ENCODE data around the gene SPOCK1.

Gene SPOCK1

GRCh38 chr5:137034213-137034612 is 464.9 kb downstream of the SPOCK1 start:
- H3K4me1 ChIP-seq (ENCODE audit: control insufficient read depth in 5 of 5, insufficient read depth in 5 of 5, low read length in 5 of 5), result no peaks in the 10 kb centered on the region
- no peak overlapping the region for H3K27ac ChIP-seq (ENCODE audit: low read depth, low read length)
- H3K36me3 ChIP-seq (ENCODE audit: control insufficient read depth in 5 of 5, insufficient read depth in 5 of 5, low read length in 5 of 5), result no peaks in the 10 kb centered on the region
- no peaks in the 10 kb centered on the region for H3K9me3 ChIP-seq (ENCODE audit: control insufficient read depth in 5 of 5, low read length in 5 of 5)
- no peak overlapping the region for H3K9ac ChIP-seq (ENCODE audit: low read length in 5 of 5)
- no peak overlapping the region for H3K4me3 ChIP-seq (ENCODE audit: low read depth in 1 of 5, low read length in 5 of 5)
- H3K27me3 ChIP-seq (ENCODE audit: control insufficient read depth in 5 of 5, insufficient read depth in 4 of 5, low read length in 5 of 5), result peaks cover 0 to 5% (median 0%) of the 10 kb centered on the region in 5 donors

- H3K36me3 ChIP-seq (ENCODE audit: control insufficient read depth in 5 of 5, insufficient read depth in 5 of 5, low read length in 5 of 5), result no peaks in the 10 kb centered on the region
- H3K9ac ChIP-seq (ENCODE audit: low read length in 5 of 5), result no peak overlapping the region
- H3K27ac ChIP-seq (ENCODE audit: low read depth, low read length), result no peak overlapping the region
- H3K9me3 ChIP-seq (ENCODE audit: control insufficient read depth in 5 of 5, low read length in 5 of 5), result no peaks in the 10 kb centered on the region
- no peak overlapping the region for H3K4me3 ChIP-seq (ENCODE audit: low read depth in 1 of 5, low read length in 5 of 5)
- no peaks in the 10 kb centered on the region for H3K4me1 ChIP-seq (ENCODE audit: control insufficient read depth in 5 of 5, insufficient read depth in 5 of 5, low read length in 5 of 5)
- H3K27me3 ChIP-seq (ENCODE audit: control insufficient read depth in 5 of 5, insufficient read depth in 4 of 5, low read length in 5 of 5), result peaks cover 0 to 5% (median 0%) of the 10 kb centered on the region in 5 donors
These were observed 466.2 kb downstream of the SPOCK1 start for GRCh38 chr5:137032929-137033328.

- H3K4me3 ChIP-seq (ENCODE audit: low read depth in 1 of 5, low read length in 5 of 5), result no peak overlapping the region
- no peaks in the 10 kb centered on the region for H3K9me3 ChIP-seq (ENCODE audit: control insufficient read depth in 5 of 5, low read length in 5 of 5)
- H3K27ac ChIP-seq (ENCODE audit: low read depth, low read length), result no peak overlapping the region
- peaks cover 0 to 3% (median 0%) of the 10 kb centered on the region in 5 donors for H3K27me3 ChIP-seq (ENCODE audit: control insufficient read depth in 5 of 5, insufficient read depth in 4 of 5, low read length in 5 of 5)
- no peak overlapping the region for H3K9ac ChIP-seq (ENCODE audit: low read length in 5 of 5)
- no peaks in the 10 kb centered on the region for H3K4me1 ChIP-seq (ENCODE audit: control insufficient read depth in 5 of 5, insufficient read depth in 5 of 5, low read length in 5 of 5)
- H3K36me3 ChIP-seq (ENCODE audit: control insufficient read depth in 5 of 5, insufficient read depth in 5 of 5, low read length in 5 of 5), result no peaks in the 10 kb centered on the region
These were observed 471.4 kb downstream of the SPOCK1 start for GRCh38 chr5:137027758-137028157.

GRCh38 chr5:137026296-137026695 is 472.8 kb downstream of the SPOCK1 start:
- H3K9ac ChIP-seq (ENCODE audit: low read length in 5 of 5), result no peak overlapping the region
- H3K27ac ChIP-seq (ENCODE audit: low read depth, low read length), result no peak overlapping the region
- no peak overlapping the region for H3K4me3 ChIP-seq (ENCODE audit: low read depth in 1 of 5, low read length in 5 of 5)
- H3K9me3 ChIP-seq (ENCODE audit: control insufficient read depth in 5 of 5, low read length in 5 of 5), result no peaks in the 10 kb centered on the region
- H3K36me3 ChIP-seq (ENCODE audit: control insufficient read depth in 5 of 5, insufficient read depth in 5 of 5, low read length in 5 of 5), result no peaks in the 10 kb centered on the region
- H3K27me3 ChIP-seq (ENCODE audit: control insufficient read depth in 5 of 5, insufficient read depth in 4 of 5, low read length in 5 of 5), result peaks cover 0 to 3% (median 0%) of the 10 kb centered on the region in 5 donors
- H3K4me1 ChIP-seq (ENCODE audit: control insufficient read depth in 5 of 5, insufficient read depth in 5 of 5, low read length in 5 of 5), result peaks cover 0 to 8% (median 0%) of the 10 kb centered on the region in 5 donors

- H3K9ac ChIP-seq (ENCODE audit: low read length in 5 of 5), result no peak overlapping the region
- H3K9me3 ChIP-seq (ENCODE audit: control insufficient read depth in 5 of 5, low read length in 5 of 5), result no peaks in the 10 kb centered on the region
- H3K27ac ChIP-seq (ENCODE audit: low read depth, low read length), result no peak overlapping the region
- H3K4me3 ChIP-seq (ENCODE audit: low read depth in 1 of 5, low read length in 5 of 5), result no peak overlapping the region
- H3K4me1 ChIP-seq (ENCODE audit: control insufficient read depth in 5 of 5, insufficient read depth in 5 of 5, low read length in 5 of 5), result peaks cover 0 to 8% (median 0%) of the 10 kb centered on the region in 5 donors
- H3K27me3 ChIP-seq (ENCODE audit: control insufficient read depth in 5 of 5, insufficient read depth in 4 of 5, low read length in 5 of 5), result peaks cover 0 to 3% (median 0%) of the 10 kb centered on the region in 5 donors
- no peaks in the 10 kb centered on the region for H3K36me3 ChIP-seq (ENCODE audit: control insufficient read depth in 5 of 5, insufficient read depth in 5 of 5, low read length in 5 of 5)
These were observed 475.1 kb downstream of the SPOCK1 start for GRCh38 chr5:137024044-137024443.

GRCh38 chr5:137023371-137023770 is 475.8 kb downstream of the SPOCK1 start:
- Histone ChIP-seq H3K27me3 (ENCODE audit: control insufficient read depth in 5 of 5, insufficient read depth in 4 of 5, low read length in 5 of 5) (peaks cover 0 to 3% (median 0%) of the 10 kb centered on the region in 5 donors), H3K4me3 (ENCODE audit: low read depth in 1 of 5, low read length in 5 of 5) (no peak overlapping the region), H3K9ac (ENCODE audit: low read length in 5 of 5) (no peak overlapping the region), H3K9me3 (ENCODE audit: control insufficient read depth in 5 of 5, low read length in 5 of 5) (no peaks in the 10 kb centered on the region), H3K27ac (ENCODE audit: low read depth, low read length) (no peak overlapping the region), H3K4me1 (ENCODE audit: control insufficient read depth in 5 of 5, insufficient read depth in 5 of 5, low read length in 5 of 5) (peaks cover 0 to 8% (median 0%) of the 10 kb centered on the region in 5 donors), H3K36me3 (ENCODE audit: control insufficient read depth in 5 of 5, insufficient read depth in 5 of 5, low read length in 5 of 5) (no peaks in the 10 kb centered on the region)

- no peak overlapping the region for H3K4me3 ChIP-seq (ENCODE audit: low read depth in 1 of 5, low read length in 5 of 5)
- no peak overlapping the region for H3K27ac ChIP-seq (ENCODE audit: low read depth, low read length)
- no peaks in the 10 kb centered on the region for H3K36me3 ChIP-seq (ENCODE audit: control insufficient read depth in 5 of 5, insufficient read depth in 5 of 5, low read length in 5 of 5)
These were observed 476.4 kb downstream of the SPOCK1 start for GRCh38 chr5:137022725-137023124.

GRCh38 chr5:137022043-137022442 is 477.1 kb downstream of the SPOCK1 start:
- peaks cover 0 to 3% (median 0%) of the 10 kb centered on the region in 5 donors for H3K27me3 ChIP-seq (ENCODE audit: control insufficient read depth in 5 of 5, insufficient read depth in 4 of 5, low read length in 5 of 5)
- H3K36me3 ChIP-seq (ENCODE audit: control insufficient read depth in 5 of 5, insufficient read depth in 5 of 5, low read length in 5 of 5), result no peaks in the 10 kb centered on the region
- H3K9ac ChIP-seq (ENCODE audit: low read length in 5 of 5), result no peak overlapping the region
- peaks cover 0 to 8% (median 0%) of the 10 kb centered on the region in 5 donors for H3K4me1 ChIP-seq (ENCODE audit: control insufficient read depth in 5 of 5, insufficient read depth in 5 of 5, low read length in 5 of 5)
- H3K4me3 ChIP-seq (ENCODE audit: low read depth in 1 of 5, low read length in 5 of 5), result no peak overlapping the region
- H3K27ac ChIP-seq (ENCODE audit: low read depth, low read length), result no peak overlapping the region
- no peaks in the 10 kb centered on the region for H3K9me3 ChIP-seq (ENCODE audit: control insufficient read depth in 5 of 5, low read length in 5 of 5)

More at GRCh38 chr5:137022725-137023124, 476.4 kb downstream of the SPOCK1 start:
- Histone ChIP-seq H3K9ac (ENCODE audit: low read length in 5 of 5) (no peak overlapping the region), H3K9me3 (ENCODE audit: control insufficient read depth in 5 of 5, low read length in 5 of 5) (no peaks in the 10 kb centered on the region), H3K27me3 (ENCODE audit: control insufficient read depth in 5 of 5, insufficient read depth in 4 of 5, low read length in 5 of 5) (peaks cover 0 to 3% (median 0%) of the 10 kb centered on the region in 5 donors), H3K4me1 (ENCODE audit: control insufficient read depth in 5 of 5, insufficient read depth in 5 of 5, low read length in 5 of 5) (peaks cover 0 to 8% (median 0%) of the 10 kb centered on the region in 5 donors)

GRCh38 chr5:137019229-137019628 is 479.9 kb downstream of the SPOCK1 start:
- no peaks in the 10 kb centered on the region for H3K36me3 ChIP-seq (ENCODE audit: control insufficient read depth in 5 of 5, insufficient read depth in 5 of 5, low read length in 5 of 5)
- H3K27me3 ChIP-seq (ENCODE audit: control insufficient read depth in 5 of 5, insufficient read depth in 4 of 5, low read length in 5 of 5), result peaks cover 0 to 3% (median 0%) of the 10 kb centered on the region in 5 donors
- no peak overlapping the region for H3K4me3 ChIP-seq (ENCODE audit: low read depth in 1 of 5, low read length in 5 of 5)
- no peak overlapping the region for H3K27ac ChIP-seq (ENCODE audit: low read depth, low read length)
- H3K9ac ChIP-seq (ENCODE audit: low read length in 5 of 5), result no peak overlapping the region
- H3K4me1 ChIP-seq (ENCODE audit: control insufficient read depth in 5 of 5, insufficient read depth in 5 of 5, low read length in 5 of 5), result peaks cover 0 to 8% (median 3%) of the 10 kb centered on the region in 5 donors
- no peaks in the 10 kb centered on the region for H3K9me3 ChIP-seq (ENCODE audit: control insufficient read depth in 5 of 5, low read length in 5 of 5)

- Histone ChIP-seq H3K9ac (ENCODE audit: low read length in 5 of 5) (no peak overlapping the region), H3K4me3 (ENCODE audit: low read depth in 1 of 5, low read length in 5 of 5) (no peak overlapping the region), H3K9me3 (ENCODE audit: control insufficient read depth in 5 of 5, low read length in 5 of 5) (no peaks in the 10 kb centered on the region), H3K27ac (ENCODE audit: low read depth, low read length) (no peak overlapping the region), H3K4me1 (ENCODE audit: control insufficient read depth in 5 of 5, insufficient read depth in 5 of 5, low read length in 5 of 5) (peaks cover 0 to 3% (median under 1%) of the 10 kb centered on the region in 5 donors), H3K36me3 (ENCODE audit: control insufficient read depth in 5 of 5, insufficient read depth in 5 of 5, low read length in 5 of 5) (no peaks in the 10 kb centered on the region), H3K27me3 (ENCODE audit: control insufficient read depth in 5 of 5, insufficient read depth in 4 of 5, low read length in 5 of 5) (no peaks in the 10 kb centered on the region)
These were observed 482.3 kb downstream of the SPOCK1 start for GRCh38 chr5:137016783-137017324.
